NCI-H524 treated with DMSO at 0.1 percent for 48 hours (cell line): ENCODE measurements around the gene DOK4.
A peak's percentile ranks its signal among the peaks of the same experiment; 100 is the strongest.
"Not testable (repeated sequence)": the region's sequence is repeated elsewhere in the genome, so short reads cannot be mapped to it uniquely, and the experiment has no call there.

Experiments used
- DNase-seq: peaks from one replicate; lab custom pipeline; 2025; lab: John Stamatoyannopoulos, UW

DOK4 gene

DNA sequence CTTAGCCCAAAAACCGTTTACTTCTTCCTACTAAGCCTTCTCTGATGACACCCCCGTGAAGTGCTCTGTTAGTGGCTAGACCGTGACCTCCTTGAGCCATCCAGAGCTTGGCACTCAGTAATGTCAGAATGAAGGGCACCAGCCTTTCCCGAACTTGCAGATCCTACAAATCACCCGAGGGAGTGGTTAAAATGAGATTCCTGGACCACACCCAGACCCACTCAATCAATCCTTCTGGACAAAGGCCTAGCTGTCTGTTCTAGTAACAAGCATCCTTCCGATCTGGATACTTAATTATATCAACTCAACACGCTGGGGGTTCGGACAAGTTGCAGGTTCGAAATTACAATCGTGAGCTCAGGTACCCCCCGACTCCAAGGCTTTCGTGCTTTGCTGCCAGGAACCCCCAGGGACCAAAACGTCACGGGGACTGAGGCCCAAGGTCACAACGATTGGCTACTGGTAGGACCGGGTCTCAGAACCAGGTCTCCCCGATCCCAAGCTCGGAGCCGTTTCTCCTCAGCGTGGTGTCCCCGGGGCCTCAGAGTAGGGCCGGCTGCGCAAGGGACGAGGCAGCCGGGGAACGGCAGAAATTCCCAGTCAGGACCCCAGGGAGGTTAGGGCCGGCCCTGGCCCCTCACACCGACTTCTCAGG lies 39.6 kb downstream of the DOK4 start:
- DNase-seq, result no peak

DNA sequence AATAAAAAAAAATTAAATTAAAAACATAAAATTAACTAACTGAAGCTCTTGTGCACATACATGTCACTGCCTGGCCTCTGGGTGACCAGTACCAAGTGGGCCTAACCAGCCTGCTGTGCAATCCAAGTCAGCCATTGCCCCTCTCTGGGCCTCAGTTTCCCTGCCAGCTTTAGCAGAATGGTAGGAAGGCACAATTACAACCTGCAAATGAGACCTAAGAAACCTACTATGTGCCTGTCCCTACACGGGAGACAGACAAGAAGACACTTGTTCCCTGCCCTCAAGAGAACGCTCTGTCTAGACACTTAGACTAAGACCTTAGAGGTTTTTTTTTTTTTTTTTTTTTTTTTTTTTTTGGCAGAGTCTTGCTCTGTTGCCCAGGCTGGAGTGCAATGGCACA lies 40.8 kb downstream of the DOK4 start:
- DNase-seq, result no peak

DNA sequence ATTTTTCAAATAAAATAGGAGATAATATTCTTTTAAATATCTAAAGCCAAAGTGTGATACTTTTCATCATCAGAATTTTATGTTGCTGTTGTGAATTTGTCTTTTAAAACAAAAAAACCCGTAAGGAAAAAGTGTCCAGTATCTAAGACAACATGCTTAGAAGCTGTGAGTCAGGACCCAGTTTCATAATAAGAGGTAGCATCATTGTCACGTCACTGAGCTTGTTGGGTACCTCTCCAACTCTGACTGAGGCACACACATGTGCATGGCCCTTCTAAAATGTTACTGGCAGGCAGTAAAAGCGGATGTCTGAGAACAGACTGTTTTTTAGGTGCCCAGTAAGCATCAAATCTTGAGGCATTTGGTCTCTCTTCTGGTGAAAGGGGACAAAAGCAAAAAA lies 41.6 kb downstream of the DOK4 start:
- no peak for DNase-seq

DNA sequence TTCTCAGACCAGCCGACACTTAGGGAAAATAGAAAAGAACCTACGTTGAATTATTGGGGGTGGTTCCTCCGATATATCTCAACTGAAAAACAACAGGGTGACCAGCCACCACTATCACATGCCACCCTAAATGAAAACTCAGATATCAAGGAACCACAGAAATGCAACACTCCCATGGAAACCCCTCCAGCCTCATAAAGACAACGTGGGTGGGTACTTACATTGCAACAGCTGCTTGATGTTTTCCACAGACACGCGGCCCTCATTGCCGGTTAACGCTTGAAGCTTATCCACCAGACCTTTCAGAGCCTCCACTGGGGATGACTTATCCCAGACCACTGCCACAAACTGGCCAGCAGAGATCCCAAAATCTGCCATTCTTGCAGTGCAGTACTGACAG lies 45.7 kb downstream of the DOK4 start:
- not testable (repeated sequence) for DNase-seq

DNA sequence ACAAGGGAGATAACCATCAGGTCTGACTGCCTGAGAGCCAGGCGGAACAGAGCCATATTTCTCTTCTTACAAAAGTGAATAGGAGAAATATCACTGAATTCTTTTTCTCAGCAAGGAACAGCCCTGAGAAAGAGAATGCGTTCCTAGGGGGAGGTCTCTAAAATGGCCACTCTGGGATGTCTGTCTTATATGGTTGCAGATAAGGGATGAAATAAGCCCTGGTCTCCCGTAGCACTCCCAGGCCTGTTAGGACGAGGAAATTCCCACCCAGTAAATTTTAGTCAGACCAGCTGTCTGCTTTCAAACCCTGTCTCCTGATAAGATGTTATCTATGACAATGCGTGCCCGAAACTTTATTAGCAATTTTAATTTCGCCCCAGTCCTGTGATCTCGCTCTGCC lies 46.3 kb downstream of the DOK4 start:
- not testable (repeated sequence) for DNase-seq

DNA sequence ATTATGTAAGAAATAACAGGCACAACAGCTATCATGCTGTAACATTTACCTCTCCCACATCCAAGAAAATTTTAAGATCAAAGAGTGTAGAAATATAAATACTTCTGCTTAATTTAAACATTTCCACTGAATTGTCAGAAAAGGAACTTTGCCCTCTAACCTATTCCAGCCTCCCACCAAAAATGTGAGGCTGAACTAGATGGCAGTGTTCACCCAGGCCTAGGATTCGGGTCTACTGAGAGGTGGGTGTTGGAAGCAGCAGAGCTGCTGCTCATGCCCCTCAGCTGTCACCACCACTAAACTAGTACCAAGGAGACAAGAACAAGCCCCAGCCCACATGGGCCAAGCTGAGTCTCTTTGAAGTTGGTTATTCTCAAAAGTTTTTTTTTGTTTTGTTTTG lies 50.5 kb downstream of the DOK4 start:
- DNase-seq, result no peak

DNA sequence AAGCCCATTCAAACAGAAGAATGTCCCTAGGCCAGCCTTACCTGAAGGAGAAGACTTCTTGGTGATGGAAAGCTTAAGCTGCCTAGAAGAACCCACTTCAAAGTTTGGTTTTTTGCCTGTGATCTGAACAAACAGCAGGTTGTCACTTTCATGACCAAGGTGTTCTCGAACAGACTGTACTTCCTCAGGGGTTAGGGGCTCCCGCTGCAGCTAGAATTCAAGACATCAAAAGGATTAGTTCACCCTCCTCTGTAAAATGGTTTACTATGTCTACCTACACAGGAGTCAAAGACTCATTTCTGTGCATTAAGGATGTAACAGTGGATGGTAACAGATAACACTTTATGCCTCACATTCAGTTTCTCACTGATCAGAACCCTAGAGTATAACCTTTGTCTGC lies 52.3 kb downstream of the DOK4 start:
- DNase-seq, result no peak

DNA sequence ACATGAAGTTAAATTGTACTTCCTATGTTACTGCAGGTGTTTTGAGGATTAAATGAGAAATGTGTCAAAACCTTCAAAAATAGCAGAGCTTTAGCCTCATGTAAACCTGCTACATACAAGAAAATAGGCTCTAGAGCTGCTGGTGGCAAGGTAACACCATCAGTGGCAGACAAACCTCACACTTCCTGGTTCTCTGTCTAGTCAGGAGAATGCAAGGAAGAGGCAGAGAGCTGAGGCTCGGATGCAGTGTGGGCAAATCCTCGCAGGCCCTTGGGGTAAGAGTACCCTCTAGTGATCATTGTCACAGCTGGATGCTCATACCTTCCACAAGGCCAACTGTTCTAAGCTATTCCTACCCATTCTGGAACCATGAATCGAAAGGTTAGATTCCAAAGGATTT lies 53.3 kb downstream of the DOK4 start:
- DNase-seq, result no peak

DNA sequence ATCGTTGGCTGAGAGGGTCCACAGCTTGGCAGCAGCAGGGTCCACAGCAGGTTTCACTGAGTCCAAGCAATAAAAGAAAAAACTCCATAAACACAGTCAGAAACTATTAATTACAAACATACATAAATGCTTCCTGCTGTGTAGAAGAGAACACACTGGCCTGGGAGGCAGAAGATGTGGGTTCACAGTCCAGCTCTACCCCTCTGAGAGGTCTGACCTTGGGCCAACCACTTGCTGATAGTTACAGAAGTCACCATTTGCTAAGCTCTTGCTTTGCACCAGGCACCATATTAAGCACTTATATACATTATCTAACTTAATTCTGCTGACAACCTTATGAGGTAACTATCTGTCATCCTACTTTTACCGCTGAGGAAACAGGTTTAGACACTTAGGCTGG lies 53.8 kb downstream of the DOK4 start:
- DNase-seq, result no peak

DNA sequence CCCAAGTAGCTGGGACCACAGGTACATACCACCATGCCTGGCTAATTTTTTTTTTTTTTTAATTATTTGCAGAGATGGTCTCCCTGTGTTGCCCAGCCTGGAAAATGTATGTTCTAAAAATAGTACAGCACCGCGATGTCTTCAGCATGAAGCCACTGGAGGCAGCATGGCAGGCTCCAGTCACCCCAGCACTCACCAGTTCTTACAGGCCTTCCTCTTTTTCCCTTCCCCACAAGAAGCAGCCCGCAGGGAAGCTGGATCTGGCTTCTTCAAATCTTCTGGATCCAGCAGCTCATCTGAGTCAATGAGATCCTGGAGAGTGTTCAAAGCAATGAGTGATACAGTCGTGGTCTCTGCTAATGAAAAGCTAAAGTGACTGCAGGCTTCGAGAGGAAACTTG lies 55.3 kb downstream of the DOK4 start:
- DNase-seq, result no peak

DNA sequence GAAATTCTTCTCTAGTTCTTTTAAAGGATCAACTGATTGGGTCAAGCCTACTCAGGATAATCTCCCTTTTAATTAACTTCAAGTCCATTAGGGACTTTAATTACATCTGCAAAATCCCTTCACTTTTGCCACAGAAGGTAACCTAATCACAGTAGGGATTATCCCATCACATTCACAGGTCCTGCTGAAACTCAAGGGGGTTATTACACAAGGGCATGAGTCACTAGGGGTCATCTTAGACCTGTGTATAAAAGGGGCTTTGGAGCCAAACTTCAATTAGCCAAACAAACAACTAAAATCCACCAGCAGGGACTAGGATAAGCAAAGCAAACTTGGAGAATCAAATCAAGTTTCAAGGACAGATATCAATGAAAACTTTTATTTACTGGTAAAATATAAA lies 58.5 kb downstream of the DOK4 start:
- DNase-seq, result peak; percentile 73

DNA sequence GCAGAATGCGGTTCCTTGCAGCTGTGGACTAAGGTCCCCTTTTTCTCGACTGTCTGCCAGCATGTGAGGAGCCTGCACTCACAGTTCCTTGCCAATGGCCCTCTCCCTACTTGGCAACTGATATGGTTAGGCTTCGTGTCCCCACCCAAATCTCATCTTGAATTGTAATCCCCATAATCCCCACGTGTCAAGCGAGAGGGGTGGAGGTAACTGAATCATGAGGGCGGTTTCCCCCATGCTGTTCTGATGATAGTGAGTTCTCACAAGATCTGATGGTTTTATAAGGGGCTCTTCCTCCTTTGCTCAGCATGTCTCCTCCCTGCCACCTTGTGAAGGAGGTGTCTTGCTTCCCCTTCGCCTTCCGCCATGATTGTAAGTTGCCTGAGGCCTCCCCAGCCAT lies 59.0 kb downstream of the DOK4 start:
- no peak for DNase-seq

DNA sequence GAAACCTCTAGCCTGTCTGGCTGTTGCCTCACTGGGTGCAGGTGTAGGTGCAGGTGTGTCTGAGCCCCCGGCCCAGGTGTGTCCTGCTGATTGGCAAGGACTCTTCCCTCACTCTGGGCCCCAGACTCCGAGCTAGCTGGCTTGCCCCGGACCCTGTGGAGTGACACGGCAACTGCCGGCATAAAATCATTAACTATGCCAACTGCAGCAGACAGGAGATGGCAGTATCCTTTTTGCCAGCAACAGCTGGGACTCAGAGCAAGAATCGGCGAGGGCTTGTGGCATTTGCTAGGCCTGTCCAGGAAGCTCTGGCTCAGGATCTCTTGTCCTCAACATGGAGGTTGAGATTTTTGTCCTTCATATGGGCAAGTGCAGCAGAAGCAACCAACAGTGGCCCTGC lies 59.9 kb downstream of the DOK4 start:
- DNase-seq, result no peak

DNA sequence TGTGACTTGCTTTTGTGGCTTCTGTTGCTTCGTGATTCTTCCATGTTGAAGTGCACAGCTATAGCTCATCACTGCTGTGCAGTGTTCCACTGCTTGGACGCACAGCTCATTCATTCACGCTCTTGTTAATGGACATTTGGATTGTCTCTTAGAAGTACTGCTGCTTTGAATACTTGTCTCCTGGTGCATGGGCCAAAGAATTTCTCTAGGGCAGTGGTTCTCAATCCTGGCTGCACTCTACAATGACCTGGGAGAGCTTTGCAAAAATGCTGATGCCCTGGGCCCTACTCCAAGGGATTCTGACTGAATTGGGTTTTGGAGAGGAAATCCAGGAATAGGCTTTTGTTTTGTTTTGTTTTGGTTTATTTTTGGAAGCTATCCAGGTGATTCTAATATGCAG lies 61.7 kb downstream of the DOK4 start:
- no peak for DNase-seq

DNA sequence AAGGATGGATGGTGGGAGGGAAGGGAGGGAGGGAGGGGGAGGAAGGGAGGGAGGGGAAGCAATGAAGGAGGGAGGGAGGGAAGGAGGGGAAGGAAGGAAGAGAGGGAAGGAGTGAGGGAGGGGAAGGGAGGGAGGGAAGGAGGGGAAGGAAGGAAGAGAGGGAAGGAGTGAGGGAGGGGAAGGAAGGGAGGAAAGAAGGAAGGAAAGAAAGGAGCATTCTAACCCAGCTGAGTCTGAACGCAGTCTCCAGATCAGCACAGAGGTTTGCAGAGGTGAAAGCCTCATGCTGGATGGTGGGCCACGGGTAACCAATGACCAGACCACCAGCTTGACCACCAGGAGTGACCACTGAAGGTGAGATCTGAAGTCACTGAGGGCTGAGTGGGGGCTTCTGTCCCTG lies 63.1 kb downstream of the DOK4 start:
- no peak for DNase-seq

DNA sequence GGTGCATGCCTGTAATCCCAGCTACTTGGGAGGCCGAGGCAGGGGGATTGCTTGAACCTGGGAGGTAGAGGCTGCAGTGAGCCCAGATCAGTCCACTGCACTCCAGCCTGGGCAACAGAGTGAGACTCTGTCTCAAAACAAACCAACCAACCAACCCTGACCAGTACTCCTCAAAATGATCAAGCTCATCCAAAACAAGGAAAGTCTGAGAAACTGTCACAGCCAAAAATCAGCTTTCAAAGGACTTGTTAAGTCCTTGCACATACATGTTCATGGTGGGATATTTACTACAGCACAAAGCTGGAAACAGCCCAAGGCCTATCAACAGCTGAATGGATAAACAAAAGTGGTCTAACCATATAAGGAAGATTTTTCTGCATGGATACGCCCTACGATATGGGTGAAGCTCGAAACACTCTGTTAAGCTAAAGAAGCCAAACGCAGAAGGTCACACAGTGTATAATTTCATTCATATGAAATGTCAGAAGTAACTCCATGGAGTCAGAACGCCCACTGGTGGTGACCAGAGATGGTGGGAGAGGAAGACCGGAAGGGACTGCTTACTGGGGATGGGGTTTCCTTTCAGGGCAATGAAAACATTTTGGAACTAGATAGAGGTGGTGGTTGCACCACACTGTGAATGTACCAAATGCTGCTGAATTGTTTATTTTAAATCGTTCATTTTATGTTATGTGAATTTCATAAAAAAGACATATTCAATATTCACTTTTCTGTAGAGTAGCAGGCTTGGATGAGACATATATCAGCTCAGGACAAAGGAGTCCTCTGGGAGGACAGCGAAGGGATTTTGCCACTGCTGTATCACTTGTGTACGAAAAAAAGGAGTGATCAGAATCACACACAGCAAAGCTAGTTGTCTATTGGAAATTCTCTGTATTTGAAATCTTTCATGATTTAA lies 64.0 kb downstream of the DOK4 start:
- DNase-seq, result no peak
